Endothelial cell of hepatic sinusoid (primary cell): ENCODE data around the gene STON1.
"Not testable (repeated sequence)": the region's sequence is repeated elsewhere in the genome, so short reads cannot be mapped to it uniquely, and the experiment has no call there.

Experiments
- in situ Hi-C: cut with HindIII; loops from 2 replicates; pipeline ENCODE4 v1.10.0; 2017; ENCODE audit warnings: low sequenced_read_pairs

Gene STON1

GRCh38 chr2:48568547-48568946 is 38.6 kb downstream of the STON1 start:
- in situ Hi-C loops: no loop called here

- in situ Hi-C loops: no loop called here
Measured at GRCh38 chr2:48569433-48569832, 39.5 kb downstream of the STON1 start.

GRCh38 chr2:48572816-48573215 is 42.9 kb downstream of the STON1 start:
- in situ Hi-C loops: no loop called here

GRCh38 chr2:48574353-48575287 is 44.7 kb downstream of the STON1 start:
- in situ Hi-C loops: loop anchor here (5.0 kb wide), 1 partner anchor 73 kb away; no protein-coding TSS in a partner anchor

GRCh38 chr2:48578313-48578712 is 48.4 kb downstream of the STON1 start:
- in situ Hi-C loops: loop anchor here (5.0 kb wide), 1 partner anchor 69 kb away; no protein-coding TSS in a partner anchor

GRCh38 chr2:48583961-48584360 is 54.0 kb downstream of the STON1 start:
- in situ Hi-C loops: no loop called here

- in situ Hi-C loops: no loop called here
Measured at GRCh38 chr2:48584551-48584950, 54.6 kb downstream of the STON1 start.

- in situ Hi-C loops: loop anchor here (5.0 kb wide), 1 partner anchor 139 kb away; no protein-coding TSS in a partner anchor
Measured at GRCh38 chr2:48586433-48586832, 56.5 kb downstream of the STON1 start.

GRCh38 chr2:48587560-48587959 is 57.6 kb downstream of the STON1 start:
- in situ Hi-C loops: loop anchor here (5.0 kb wide), 1 partner anchor 140 kb away; no protein-coding TSS in a partner anchor

GRCh38 chr2:48587961-48588360 is 58.0 kb downstream of the STON1 start:
- in situ Hi-C loops: loop anchor here (5.0 kb wide), 1 partner anchor 141 kb away; no protein-coding TSS in a partner anchor

- in situ Hi-C loops: loop anchor here (5.0 kb wide), 1 partner anchor 141 kb away; no protein-coding TSS in a partner anchor
Measured at GRCh38 chr2:48588745-48589144, 58.8 kb downstream of the STON1 start.

GRCh38 chr2:48589170-48589767 is 59.3 kb downstream of the STON1 start:
- in situ Hi-C loops: loop anchor here (5.0 kb wide), 1 partner anchor 142 kb away; no protein-coding TSS in a partner anchor

GRCh38 chr2:48590017-48590416 is 60.1 kb downstream of the STON1 start:
- in situ Hi-C loops: no loop called here

- in situ Hi-C loops: no loop called here
Measured at GRCh38 chr2:48592067-48592466, 62.1 kb downstream of the STON1 start.

GRCh38 chr2:48596751-48597150 is 66.8 kb downstream of the STON1 start:
- in situ Hi-C loops: not testable (repeated sequence)

- in situ Hi-C loops: no loop called here
Measured at GRCh38 chr2:48597492-48597891, 67.5 kb downstream of the STON1 start.

GRCh38 chr2:48600204-48600813 is 70.4 kb downstream of the STON1 start:
- in situ Hi-C loops: no loop called here

- in situ Hi-C loops: no loop called here
Measured at GRCh38 chr2:48600917-48601316, 71.0 kb downstream of the STON1 start.

- in situ Hi-C loops: no loop called here
Measured at GRCh38 chr2:48601349-48601748, 71.4 kb downstream of the STON1 start.

- in situ Hi-C loops: no loop called here
Measured at GRCh38 chr2:48605482-48606175, 75.7 kb downstream of the STON1 start.
